ENCODE results near the gene PDE4B.

PDE4B gene

GRCh38 chr1:65795311-65795710 is 2.6 kb downstream of the PDE4B start:
- H3K27me3 ChIP-seq (replicated peaks), result peaks cover 22% of the 10 kb centered on the region
- no peak overlapping the region for H3K27ac ChIP-seq
- in situ Hi-C loops (cut with HindIII; ENCODE audit: low pct_ligation_motif_present, low sequenced_read_pairs), result no loop called here
- no peak overlapping the region for H3K4me3 ChIP-seq (ENCODE audit: low read depth, low read length)
- no peaks in the 10 kb centered on the region for H3K36me3 ChIP-seq (replicated peaks)
- TF ChIP-seq, protein P1, sequence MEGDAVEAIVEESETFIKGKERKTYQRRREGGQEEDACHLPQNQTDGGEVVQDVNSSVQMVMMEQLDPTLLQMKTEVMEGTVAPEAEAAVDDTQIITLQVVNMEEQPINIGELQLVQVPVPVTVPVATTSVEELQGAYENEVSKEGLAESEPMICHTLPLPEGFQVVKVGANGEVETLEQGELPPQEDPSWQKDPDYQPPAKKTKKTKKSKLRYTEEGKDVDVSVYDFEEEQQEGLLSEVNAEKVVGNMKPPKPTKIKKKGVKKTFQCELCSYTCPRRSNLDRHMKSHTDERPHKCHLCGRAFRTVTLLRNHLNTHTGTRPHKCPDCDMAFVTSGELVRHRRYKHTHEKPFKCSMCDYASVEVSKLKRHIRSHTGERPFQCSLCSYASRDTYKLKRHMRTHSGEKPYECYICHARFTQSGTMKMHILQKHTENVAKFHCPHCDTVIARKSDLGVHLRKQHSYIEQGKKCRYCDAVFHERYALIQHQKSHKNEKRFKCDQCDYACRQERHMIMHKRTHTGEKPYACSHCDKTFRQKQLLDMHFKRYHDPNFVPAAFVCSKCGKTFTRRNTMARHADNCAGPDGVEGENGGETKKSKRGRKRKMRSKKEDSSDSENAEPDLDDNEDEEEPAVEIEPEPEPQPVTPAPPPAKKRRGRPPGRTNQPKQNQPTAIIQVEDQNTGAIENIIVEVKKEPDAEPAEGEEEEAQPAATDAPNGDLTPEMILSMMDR (IDR thresholded peaks at IDR 0.05; ENCODE audit: low read depth, low read length, missing control alignments), result no peak
- DNase-seq, result no peak

DNA sequence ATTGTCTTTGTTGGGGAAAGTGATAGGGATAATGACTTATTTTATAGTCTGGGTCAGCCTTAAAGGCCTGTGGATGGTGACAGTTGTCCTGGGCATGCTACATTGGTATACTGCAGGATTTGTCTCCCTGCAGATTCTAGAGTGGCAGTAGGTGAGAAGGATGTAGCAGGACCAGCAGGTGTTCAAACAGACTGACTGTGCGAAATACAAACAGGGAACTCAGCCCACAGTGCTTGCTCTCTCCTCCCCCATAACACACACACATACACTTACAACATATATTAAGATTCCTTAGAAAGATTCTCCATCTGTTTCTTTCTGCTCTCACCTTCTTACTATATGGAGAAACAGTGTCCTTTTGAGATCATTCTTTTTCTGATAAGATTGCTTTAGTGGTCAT is 6.9 kb downstream of the PDE4B start:
- H3K27me3 ChIP-seq (replicated peaks), result no peaks in the 10 kb centered on the region
- in situ Hi-C loops (cut with HindIII; ENCODE audit: low pct_ligation_motif_present, low sequenced_read_pairs), result no loop called here
- DNase-seq, result no peak
- no peak overlapping the region for H3K4me3 ChIP-seq (ENCODE audit: low read depth, low read length)
- H3K27ac ChIP-seq, result no peak overlapping the region
- TF ChIP-seq, protein P1 (IDR thresholded peaks at IDR 0.05; ENCODE audit: low read depth, low read length, missing control alignments), result no peak
- H3K36me3 ChIP-seq (replicated peaks), result no peaks in the 10 kb centered on the region

DNA sequence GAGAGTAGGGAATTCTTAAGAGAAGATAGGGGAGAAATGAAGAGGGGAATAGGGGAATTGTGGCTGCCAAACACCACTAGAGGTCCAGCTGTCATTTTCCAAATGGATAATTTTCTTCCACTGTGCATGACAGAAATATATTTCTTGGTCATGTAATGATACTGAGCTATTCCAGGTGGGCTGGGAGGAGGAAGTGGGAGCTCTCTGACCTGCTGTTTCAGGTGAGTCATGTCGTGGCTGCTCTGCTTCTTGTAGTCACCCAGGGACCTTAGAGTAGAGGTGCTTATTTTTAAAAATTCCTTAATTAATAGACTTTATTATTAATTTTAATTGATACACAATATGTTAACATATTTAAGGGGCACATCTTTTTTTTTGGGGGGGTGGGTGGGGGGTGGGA is 11.9 kb downstream of the PDE4B start:
- TF ChIP-seq, protein P1 (IDR thresholded peaks at IDR 0.05; ENCODE audit: low read depth, low read length, missing control alignments), result no peak
- H3K27ac ChIP-seq, result no peak overlapping the region
- H3K36me3 ChIP-seq (replicated peaks), result no peaks in the 10 kb centered on the region
- no peaks in the 10 kb centered on the region for H3K27me3 ChIP-seq (replicated peaks)
- H3K4me3 ChIP-seq (ENCODE audit: low read depth, low read length), result no peak overlapping the region
- DNase-seq, result no peak
- in situ Hi-C loops (cut with HindIII; ENCODE audit: low pct_ligation_motif_present, low sequenced_read_pairs), result no loop called here

DNA sequence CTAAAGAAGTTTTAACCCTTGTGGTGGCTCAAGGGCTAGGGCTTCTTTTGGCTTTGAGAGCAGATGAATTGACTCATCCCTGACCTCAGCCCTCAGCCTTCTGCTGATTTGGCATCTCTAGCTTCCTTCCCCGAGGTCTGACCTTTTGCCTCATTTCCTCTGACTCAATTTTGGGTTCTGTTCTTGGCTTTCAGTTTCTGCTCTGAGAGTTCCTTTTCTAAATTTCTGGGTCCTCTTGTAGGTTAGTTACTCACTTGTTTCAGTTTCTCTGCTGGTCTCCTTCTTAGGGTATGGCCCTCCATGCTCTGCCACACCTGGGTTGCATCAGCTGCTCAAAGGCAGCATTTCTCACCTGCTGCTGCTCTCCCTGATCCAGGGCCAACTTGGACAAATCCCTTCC is 19.4 kb downstream of the PDE4B start:
- in situ Hi-C loops (cut with HindIII; ENCODE audit: low pct_ligation_motif_present, low sequenced_read_pairs), result no loop called here
- peak; percentile 86 for DNase-seq
- peak overlapping the region; percentile 40 for H3K27ac ChIP-seq

GRCh38 chr1:65813956-65814355 is 21.3 kb downstream of the PDE4B start:
- TF ChIP-seq, protein P1 (IDR thresholded peaks at IDR 0.05; ENCODE audit: low read depth, low read length, missing control alignments), result no peak
- Histone ChIP-seq H3K36me3 (replicated peaks) (no peaks in the 10 kb centered on the region), H3K27ac (no peak overlapping the region), H3K4me3 (ENCODE audit: low read depth, low read length) (no peak overlapping the region), H3K27me3 (replicated peaks) (no peaks in the 10 kb centered on the region)
- in situ Hi-C loops (cut with HindIII; ENCODE audit: low pct_ligation_motif_present, low sequenced_read_pairs), result no loop called here
- peak; percentile 7 for DNase-seq

More for the DNA sequence above, 19.4 kb downstream of the PDE4B start:
- Histone ChIP-seq H3K4me3 (ENCODE audit: low read depth, low read length) (no peak overlapping the region), H3K36me3 (replicated peaks) (no peaks in the 10 kb centered on the region), H3K27me3 (replicated peaks) (no peaks in the 10 kb centered on the region)
- TF ChIP-seq, protein P1 (IDR thresholded peaks at IDR 0.05; ENCODE audit: low read depth, low read length, missing control alignments), result peak; percentile 28

- in situ Hi-C loops (cut with HindIII; ENCODE audit: low pct_ligation_motif_present, low sequenced_read_pairs), result no loop called here
- TF ChIP-seq, protein P1 (IDR thresholded peaks at IDR 0.05; ENCODE audit: low read depth, low read length, missing control alignments), result no peak
- Histone ChIP-seq H3K27me3 (replicated peaks) (no peaks in the 10 kb centered on the region), H3K36me3 (replicated peaks) (no peaks in the 10 kb centered on the region), H3K4me3 (ENCODE audit: low read depth, low read length) (no peak overlapping the region), H3K27ac (no peak overlapping the region)
- no peak for DNase-seq
Measured at GRCh38 chr1:65814752-65815151, 22.1 kb downstream of the PDE4B start.
